ENCODE data around the gene IDI1. TPM values are rescaled to one million over a fixed set of nuclear protein-coding genes. Genes with fewer than 3 reads are reported as not detected.

Gene IDI1
- total and polyA plus RNA-seq, 2 of the 4 experiments (the other 2 are of a cell fraction) = 27.3 to 27.4 TPM

DNA sequence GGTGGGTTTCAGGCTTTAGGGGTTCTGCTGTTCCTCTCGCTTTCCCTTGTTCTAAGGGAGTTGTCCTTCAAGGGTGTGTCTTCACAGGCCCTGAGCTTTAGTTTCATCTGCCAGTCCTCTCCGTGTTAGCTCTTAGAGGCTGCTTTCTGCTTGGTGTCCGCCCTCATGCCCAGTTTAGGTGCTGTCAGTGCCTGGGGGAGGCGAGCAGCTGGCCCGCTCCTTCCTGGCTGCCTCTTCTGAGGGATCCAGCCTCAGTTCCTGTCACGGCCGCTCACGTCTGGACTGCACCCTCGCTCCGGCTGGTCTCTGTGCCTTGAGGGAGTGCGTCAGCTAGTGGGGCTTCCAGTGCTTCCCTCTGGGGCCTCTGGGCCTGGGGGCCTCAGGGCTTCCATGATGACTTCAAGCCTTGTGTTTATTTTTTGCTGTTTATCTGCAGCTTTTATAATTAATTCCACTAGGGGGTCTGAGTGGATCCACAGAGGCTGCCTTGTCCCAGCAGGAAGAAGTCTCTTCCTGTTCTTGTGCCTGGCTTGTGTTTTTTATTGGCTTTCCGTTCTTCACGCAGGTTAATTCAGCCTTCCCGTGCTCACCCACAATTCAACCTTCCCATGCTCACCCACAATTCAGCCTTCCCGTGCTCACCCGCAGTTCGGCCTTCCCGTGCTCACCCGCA, 40.2 kb upstream of the IDI1 start:
- Histone ChIP-seq H3K27me3 (ENCODE audit: control insufficient read depth, insufficient read depth, low read length) (no peaks in the 10 kb centered on the region), H4K91ac (ENCODE audit: insufficient read depth, low read depth, low read length) (no peak overlapping the region), H3K79me1 (ENCODE audit: low read depth in 1 of 2, low read length in 2 of 2) (peaks cover under 1 to 23% of the 10 kb centered on the region in 2 experiments; a peak in 2 of 4 replicates), H2BK5ac (ENCODE audit: low read depth, low read length, poor library complexity, severe bottlenecking) (no peak overlapping the region), H2AK5ac (ENCODE audit: low read depth, low read length) (no peak overlapping the region), H3K9me3 (ENCODE audit: control insufficient read depth, insufficient read depth, low read length) (no peaks in the 10 kb centered on the region), H3K18ac (ENCODE audit: low read depth, low read length) (no peak overlapping the region), H2AK9ac (replicated peaks; ENCODE audit: low read depth, low read length, poor library complexity) (no peak overlapping the region), H2BK15ac (ENCODE audit: low read depth, low read length) (no peak overlapping the region), H3K4me2 (ENCODE audit: low read depth, low read length) (no peak overlapping the region), H4K20me1 (ENCODE audit: insufficient read depth, low read length) (no peaks in the 10 kb centered on the region), H3K14ac (replicated peaks; ENCODE audit: low read depth, low read length) (no peak overlapping the region), H2BK120ac (ENCODE audit: low read depth, low read length) (no peak overlapping the region), H3K4me3 (ENCODE audit: insufficient read depth, low read depth, low read length) (no peak overlapping the region), H3K4me1 (ENCODE audit: control insufficient read depth, insufficient read depth, low read length) (no peaks in the 10 kb centered on the region), H2BK20ac (ENCODE audit: low read depth, low read length) (no peak overlapping the region), H4K5ac (ENCODE audit: low read depth, low read length) (no peak overlapping the region), H3K36me3 (ENCODE audit: control insufficient read depth, insufficient read depth, low read length) (peaks cover 54% of the 10 kb centered on the region), H3K9me1 (ENCODE audit: insufficient read depth, low read length) (peaks cover 7% of the 10 kb centered on the region; the same call in 1 of the 2 replicates), H3K9ac (ENCODE audit: low read depth, low read length) (no peak overlapping the region), H3K23ac (ENCODE audit: low read depth, low read length) (no peak overlapping the region), H2AFZ (replicated peaks; ENCODE audit: low read length, poor library complexity) (no peak overlapping the region), H4K8ac (ENCODE audit: low read depth in 2 of 2, low read length in 2 of 2) (no peak overlapping the region), H3K4ac (ENCODE audit: low read depth, low read length) (no peak overlapping the region), H3K56ac (ENCODE audit: extremely low read depth, insufficient read depth, low read length) (no peak overlapping the region), H3K27ac (ENCODE audit: insufficient read depth, low read length) (no peak overlapping the region)
- BruUV-seq (replicated peaks) = no TSS peak
- POLR2A ChIA-PET (ENCODE audit: unreplicated experiment) = no interaction called here
- dilution Hi-C loops (cut with HindIII; ENCODE audit: low sequenced_read_pairs, unreplicated experiment) (no loop called here), in situ Hi-C loops (cut with MboI; ENCODE audit: low sequenced_read_pairs) (no loop called here), intact Hi-C loops (cut with micrococcal nuclease) (no loop called here)
- CTCF ChIA-PET = no interaction called here
- WGBS, 2 experiments (ENCODE audit: extremely low coverage in 2 of 2, insufficient read length in 1 of 2) = 86% methylated on average over 12 of the region's 19 CpGs; no CpG with 5 or more reads in 1 of the 2 experiments
- no peak for ATAC-seq (ENCODE audit: low read depth)
- DNase-seq = no peak
- no peak for TF ChIP-seq FOS (IDR thresholded peaks at IDR 0.05; ENCODE audit: low read depth, low read length)
- no peak for TF ChIP-seq CHD1 (IDR thresholded peaks at IDR 0.05; ENCODE audit: low read depth, low read length)
- no peak for TF ChIP-seq MXI1 (IDR thresholded peaks at IDR 0.05; ENCODE audit: borderline replicate concordance, low read depth, low read length)
- no peak for TF ChIP-seq BHLHE40 (IDR thresholded peaks at IDR 0.05; ENCODE audit: low read depth, low read length)
- no peak for TF ChIP-seq POLR2A (IDR thresholded peaks at IDR 0.05; ENCODE audit: low read depth, low read length)
- TF ChIP-seq RAD21 (IDR thresholded peaks at IDR 0.05; ENCODE audit: low read length) = no peak
- no peak for TF ChIP-seq USF2 (IDR thresholded peaks at IDR 0.05; ENCODE audit: low read depth, low read length)
- no peak for TF ChIP-seq MAFK (IDR thresholded peaks at IDR 0.05; ENCODE audit: low read depth, low read length)
- no peak for TF ChIP-seq RCOR1 (IDR thresholded peaks at IDR 0.05; ENCODE audit: insufficient replicate concordance, low read length)
- TF ChIP-seq, protein P1, sequence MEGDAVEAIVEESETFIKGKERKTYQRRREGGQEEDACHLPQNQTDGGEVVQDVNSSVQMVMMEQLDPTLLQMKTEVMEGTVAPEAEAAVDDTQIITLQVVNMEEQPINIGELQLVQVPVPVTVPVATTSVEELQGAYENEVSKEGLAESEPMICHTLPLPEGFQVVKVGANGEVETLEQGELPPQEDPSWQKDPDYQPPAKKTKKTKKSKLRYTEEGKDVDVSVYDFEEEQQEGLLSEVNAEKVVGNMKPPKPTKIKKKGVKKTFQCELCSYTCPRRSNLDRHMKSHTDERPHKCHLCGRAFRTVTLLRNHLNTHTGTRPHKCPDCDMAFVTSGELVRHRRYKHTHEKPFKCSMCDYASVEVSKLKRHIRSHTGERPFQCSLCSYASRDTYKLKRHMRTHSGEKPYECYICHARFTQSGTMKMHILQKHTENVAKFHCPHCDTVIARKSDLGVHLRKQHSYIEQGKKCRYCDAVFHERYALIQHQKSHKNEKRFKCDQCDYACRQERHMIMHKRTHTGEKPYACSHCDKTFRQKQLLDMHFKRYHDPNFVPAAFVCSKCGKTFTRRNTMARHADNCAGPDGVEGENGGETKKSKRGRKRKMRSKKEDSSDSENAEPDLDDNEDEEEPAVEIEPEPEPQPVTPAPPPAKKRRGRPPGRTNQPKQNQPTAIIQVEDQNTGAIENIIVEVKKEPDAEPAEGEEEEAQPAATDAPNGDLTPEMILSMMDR (conservative IDR thresholded peaks at IDR 0.05; ENCODE audit: low read depth, low read length) = no peak
- TF ChIP-seq MAZ (IDR thresholded peaks at IDR 0.05; ENCODE audit: borderline replicate concordance, low read depth, low read length) = no peak
- no peak for TF ChIP-seq ELK1 (IDR thresholded peaks at IDR 0.05; ENCODE audit: borderline replicate concordance, low read depth, low read length)
- TF ChIP-seq RFX5 (IDR thresholded peaks at IDR 0.05; ENCODE audit: low read depth, low read length) = no peak
- TF ChIP-seq SMC3 (IDR thresholded peaks at IDR 0.05; ENCODE audit: low read depth, low read length) = no peak
- no peak for TF ChIP-seq CEBPB (IDR thresholded peaks at IDR 0.05; ENCODE audit: low read depth, low read length)
- no peak for TF ChIP-seq NFE2L2 (IDR thresholded peaks at IDR 0.05; ENCODE audit: low read depth, low read length)
